WTC11 (cell line): ENCODE measurements around the gene ZNF248. TPM values are rescaled to one million over a fixed set of nuclear protein-coding genes. Genes with fewer than 3 reads are reported as not detected.

Source experiments
- ATAC-seq: fragments of 200-7000 bp; cut with Tn5 transposase; 2 replicates; pipeline ENCODE4 v1.10.0; 2021; ENCODE audit warnings: mild to moderate bottlenecking, moderate library complexity
- CTCF ChIA-PET: fragments of 300-600 bp; sonication (Branson Sonifier 250); formaldehyde crosslinking; loops from one replicate; lab custom pipeline; 2021; ENCODE audit warnings: antibody characterized with exemption; lab: Charles Lee
- POLR2A ChIA-PET: fragments of 350-600 bp; sonication (Branson Sonifier 250); formaldehyde crosslinking; loops from one replicate; lab custom pipeline; 2021; ENCODE audit warnings: antibody characterized with exemption; lab: Charles Lee
- DNase-seq: peaks from one replicate; pipeline ENCODE4 v3.0.0; 2021; ENCODE audit warnings: low spot score
- H3K27ac Mint-ChIP-seq: 2 replicates; pipeline ENCODE4 v1.8.0; 2021; ENCODE audit warnings: mixed read lengths
- H3K27me3 Mint-ChIP-seq: 2 replicates; pipeline ENCODE4 v1.8.0; 2021; ENCODE audit warnings: low read depth, mild to moderate bottlenecking, moderate library complexity, mixed read lengths
- H3K36me3 Mint-ChIP-seq: 2 replicates; pipeline ENCODE4 v1.8.0; 2021; ENCODE audit warnings: mixed read lengths
- H3K4me1 Mint-ChIP-seq: 2 replicates; pipeline ENCODE4 v1.8.0; 2022; ENCODE audit warnings: mixed read lengths
- H3K4me3 Mint-ChIP-seq: 2 replicates; pipeline ENCODE4 v1.8.0; 2021; ENCODE audit warnings: mild to moderate bottlenecking, moderate library complexity, mixed read lengths
- H3K9me3 Mint-ChIP-seq: 2 replicates; pipeline ENCODE4 v1.8.0; 2021; ENCODE audit warnings: mixed read lengths
- ATF1 ChIP-seq: sonication (generic); formaldehyde crosslinking; IDR thresholded peaks from 2 replicates; pipeline ENCODE4 v1.8.1; 2023; ENCODE audit warnings: mild to moderate bottlenecking, moderate library complexity, missing genetic modification reagents
- CREB1 ChIP-seq: sonication (generic); formaldehyde crosslinking; IDR thresholded peaks from 2 replicates; pipeline ENCODE4 v1.8.0; 2023; ENCODE audit warnings: mild to moderate bottlenecking, missing genetic modification reagents
- FOXK1 ChIP-seq: sonication (generic); formaldehyde crosslinking; IDR thresholded peaks from 2 replicates; pipeline ENCODE4 v1.8.0; 2022; ENCODE audit warnings: mild to moderate bottlenecking, moderate library complexity, missing genetic modification reagents
- HMGA2 ChIP-seq: fragments of 250-450 bp; sonication (Bioruptor Pico); IDR thresholded peaks from 2 replicates; pipeline ENCODE4 v1.4.0; 2021; ENCODE audit warnings: mild to moderate bottlenecking, moderate library complexity
- JUN ChIP-seq: sonication (generic); formaldehyde crosslinking; IDR thresholded peaks from 2 replicates; pipeline ENCODE4 v1.8.0; 2023; ENCODE audit warnings: mild to moderate bottlenecking, missing genetic modification reagents
- MYBL2 ChIP-seq: sonication (generic); formaldehyde crosslinking; IDR thresholded peaks from 2 replicates; pipeline ENCODE4 v1.8.1; 2023; ENCODE audit warnings: mild to moderate bottlenecking, moderate library complexity, missing genetic modification reagents
- NFYB ChIP-seq: sonication (generic); formaldehyde crosslinking; conservative IDR thresholded peaks from 2 replicates; pipeline ENCODE4 v1.8.0; 2022; ENCODE audit warnings: low read depth, missing genetic modification reagents
- NR1H2 ChIP-seq: sonication (generic); formaldehyde crosslinking; IDR thresholded peaks from 2 replicates; pipeline ENCODE4 v1.9.0; 2021; ENCODE audit warnings: mild to moderate bottlenecking, moderate library complexity, missing genetic modification reagents
- SMAD3 ChIP-seq: sonication (generic); formaldehyde crosslinking; IDR thresholded peaks from 2 replicates; pipeline ENCODE4 v1.8.0; 2022; ENCODE audit warnings: missing genetic modification reagents, mild to moderate bottlenecking, borderline replicate concordance
- SMAD4 ChIP-seq: sonication (generic); formaldehyde crosslinking; IDR thresholded peaks from 2 replicates; pipeline ENCODE4 v1.8.0; 2022; ENCODE audit warnings: mild to moderate bottlenecking, missing genetic modification reagents
- TP53 ChIP-seq: sonication (generic); formaldehyde crosslinking; IDR thresholded peaks from 2 replicates; pipeline ENCODE4 v1.8.1; 2023; ENCODE audit warnings: mild to moderate bottlenecking, missing genetic modification reagents
- USF2 ChIP-seq: sonication (generic); formaldehyde crosslinking; IDR thresholded peaks from 2 replicates; pipeline ENCODE4 v1.8.1; 2023; ENCODE audit warnings: mild to moderate bottlenecking, missing genetic modification reagents, moderate library complexity
- ZNF416 ChIP-seq: fragments of 250-450 bp; sonication (Bioruptor Pico); IDR thresholded peaks from 2 replicates; pipeline ENCODE4 v1.9.0; 2021; ENCODE audit warnings: mild to moderate bottlenecking, inconsistent platforms
- ZNF532 ChIP-seq: fragments of 250-450 bp; sonication (Bioruptor Pico); IDR thresholded peaks from 2 replicates; pipeline ENCODE4 v1.9.0; 2021; ENCODE audit warnings: mild to moderate bottlenecking, borderline replicate concordance
- total RNA-seq: library from RNA; stranded (reverse); gene quantifications from 3 replicates; pipeline ENCODE4 v1.2.3, GENCODE V29; 2021
- TF ChIP-seq, protein P1 (sequence below): sonication (generic); formaldehyde crosslinking; IDR thresholded peaks from 2 replicates; pipeline ENCODE4 v1.8.0; 2023; ENCODE audit warnings: mild to moderate bottlenecking, missing genetic modification reagents
- TF ChIP-seq, protein P2 (sequence below): fragments of 200-600 bp; IDR thresholded peaks from 2 replicates; pipeline ENCODE4 v1.8.0; 2022; ENCODE audit warnings: antibody characterized with exemption
- TF ChIP-seq, protein P3 (sequence below): sonication (generic); formaldehyde crosslinking; conservative IDR thresholded peaks from 2 replicates; pipeline ENCODE4 v1.8.1; 2022; ENCODE audit warnings: mild to moderate bottlenecking, missing genetic modification reagents
- TF ChIP-seq, protein P4 (sequence below): sonication (generic); formaldehyde crosslinking; IDR thresholded peaks from 2 replicates; pipeline ENCODE4 v1.8.1; 2023; ENCODE audit warnings: mild to moderate bottlenecking, missing genetic modification reagents, moderate library complexity
- TF ChIP-seq, protein P5 (sequence below): sonication (generic); formaldehyde crosslinking; conservative IDR thresholded peaks from 2 replicates; pipeline ENCODE4 v1.8.1; 2023; ENCODE audit warnings: mild to moderate bottlenecking, low read depth, missing genetic modification reagents, moderate library complexity
- TF ChIP-seq, protein P6 (sequence below): fragments of 250-450 bp; sonication (Bioruptor Pico); conservative IDR thresholded peaks from 2 replicates; pipeline ENCODE4 v1.9.0; 2021; ENCODE audit warnings: mild to moderate bottlenecking

ZNF248 gene
- total RNA-seq, 1 experiment from 2014 or later, result 1.9 TPM

DNA sequence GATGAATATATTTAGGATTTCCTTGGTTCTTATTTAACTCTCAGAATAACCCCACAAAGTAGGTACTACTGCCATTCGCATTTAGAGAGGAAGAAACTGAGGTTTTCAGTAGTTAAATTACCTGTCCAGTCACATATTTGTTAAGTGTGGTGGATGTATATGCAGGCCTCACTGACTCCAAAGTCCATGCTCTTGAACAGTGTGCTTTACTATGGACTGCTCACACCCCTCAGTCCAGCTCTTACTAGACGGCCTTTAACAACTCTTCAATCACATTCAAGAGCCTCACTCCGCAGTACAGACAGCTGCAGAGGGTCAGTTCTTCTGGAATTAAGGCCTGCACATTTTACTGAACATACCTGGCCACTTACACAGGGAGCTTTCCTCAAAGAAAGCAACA is 36.2 kb downstream of the ZNF248 start:
- no peak for TF ChIP-seq JUN (CRISPR knock-in tag)
- TF ChIP-seq NFYB (CRISPR knock-in tag), result no peak
- no peak for TF ChIP-seq ZNF532 (CRISPR knock-in tag)
- no peak for TF ChIP-seq USF2 (CRISPR knock-in tag)
- no peak for TF ChIP-seq TP53 (CRISPR knock-in tag)
- TF ChIP-seq SMAD3 (CRISPR knock-in tag), result no peak
- TF ChIP-seq, protein P1, sequence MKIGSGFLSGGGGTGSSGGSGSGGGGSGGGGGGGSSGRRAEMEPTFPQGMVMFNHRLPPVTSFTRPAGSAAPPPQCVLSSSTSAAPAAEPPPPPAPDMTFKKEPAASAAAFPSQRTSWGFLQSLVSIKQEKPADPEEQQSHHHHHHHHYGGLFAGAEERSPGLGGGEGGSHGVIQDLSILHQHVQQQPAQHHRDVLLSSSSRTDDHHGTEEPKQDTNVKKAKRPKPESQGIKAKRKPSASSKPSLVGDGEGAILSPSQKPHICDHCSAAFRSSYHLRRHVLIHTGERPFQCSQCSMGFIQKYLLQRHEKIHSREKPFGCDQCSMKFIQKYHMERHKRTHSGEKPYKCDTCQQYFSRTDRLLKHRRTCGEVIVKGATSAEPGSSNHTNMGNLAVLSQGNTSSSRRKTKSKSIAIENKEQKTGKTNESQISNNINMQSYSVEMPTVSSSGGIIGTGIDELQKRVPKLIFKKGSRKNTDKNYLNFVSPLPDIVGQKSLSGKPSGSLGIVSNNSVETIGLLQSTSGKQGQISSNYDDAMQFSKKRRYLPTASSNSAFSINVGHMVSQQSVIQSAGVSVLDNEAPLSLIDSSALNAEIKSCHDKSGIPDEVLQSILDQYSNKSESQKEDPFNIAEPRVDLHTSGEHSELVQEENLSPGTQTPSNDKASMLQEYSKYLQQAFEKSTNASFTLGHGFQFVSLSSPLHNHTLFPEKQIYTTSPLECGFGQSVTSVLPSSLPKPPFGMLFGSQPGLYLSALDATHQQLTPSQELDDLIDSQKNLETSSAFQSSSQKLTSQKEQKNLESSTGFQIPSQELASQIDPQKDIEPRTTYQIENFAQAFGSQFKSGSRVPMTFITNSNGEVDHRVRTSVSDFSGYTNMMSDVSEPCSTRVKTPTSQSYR (CRISPR knock-in tag), result no peak
- TF ChIP-seq FOXK1 (CRISPR knock-in tag), result no peak
- no peak for TF ChIP-seq NR1H2 (CRISPR knock-in tag)
- TF ChIP-seq, protein P2, sequence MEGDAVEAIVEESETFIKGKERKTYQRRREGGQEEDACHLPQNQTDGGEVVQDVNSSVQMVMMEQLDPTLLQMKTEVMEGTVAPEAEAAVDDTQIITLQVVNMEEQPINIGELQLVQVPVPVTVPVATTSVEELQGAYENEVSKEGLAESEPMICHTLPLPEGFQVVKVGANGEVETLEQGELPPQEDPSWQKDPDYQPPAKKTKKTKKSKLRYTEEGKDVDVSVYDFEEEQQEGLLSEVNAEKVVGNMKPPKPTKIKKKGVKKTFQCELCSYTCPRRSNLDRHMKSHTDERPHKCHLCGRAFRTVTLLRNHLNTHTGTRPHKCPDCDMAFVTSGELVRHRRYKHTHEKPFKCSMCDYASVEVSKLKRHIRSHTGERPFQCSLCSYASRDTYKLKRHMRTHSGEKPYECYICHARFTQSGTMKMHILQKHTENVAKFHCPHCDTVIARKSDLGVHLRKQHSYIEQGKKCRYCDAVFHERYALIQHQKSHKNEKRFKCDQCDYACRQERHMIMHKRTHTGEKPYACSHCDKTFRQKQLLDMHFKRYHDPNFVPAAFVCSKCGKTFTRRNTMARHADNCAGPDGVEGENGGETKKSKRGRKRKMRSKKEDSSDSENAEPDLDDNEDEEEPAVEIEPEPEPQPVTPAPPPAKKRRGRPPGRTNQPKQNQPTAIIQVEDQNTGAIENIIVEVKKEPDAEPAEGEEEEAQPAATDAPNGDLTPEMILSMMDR, result no peak
- TF ChIP-seq, protein P3, sequence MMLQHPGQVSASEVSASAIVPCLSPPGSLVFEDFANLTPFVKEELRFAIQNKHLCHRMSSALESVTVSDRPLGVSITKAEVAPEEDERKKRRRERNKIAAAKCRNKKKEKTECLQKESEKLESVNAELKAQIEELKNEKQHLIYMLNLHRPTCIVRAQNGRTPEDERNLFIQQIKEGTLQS, result no peak
- TF ChIP-seq, all 79 proteins: peak for 0
- ChIA-PET CTCF (no interaction called here), POLR2A (no interaction called here)
- H3K27ac Mint-ChIP-seq, result no peak overlapping the region
- DNase-seq (no peak), ATAC-seq (no peak)
- H3K4me1 Mint-ChIP-seq, result no peaks in the 10 kb centered on the region
- H3K27me3 Mint-ChIP-seq, result peaks cover 20% of the 10 kb centered on the region
- peaks cover 69% of the 10 kb centered on the region for H3K36me3 Mint-ChIP-seq
- H3K4me3 Mint-ChIP-seq, result no peak overlapping the region
- H3K9me3 Mint-ChIP-seq, result peaks cover 69% of the 10 kb centered on the region

DNA sequence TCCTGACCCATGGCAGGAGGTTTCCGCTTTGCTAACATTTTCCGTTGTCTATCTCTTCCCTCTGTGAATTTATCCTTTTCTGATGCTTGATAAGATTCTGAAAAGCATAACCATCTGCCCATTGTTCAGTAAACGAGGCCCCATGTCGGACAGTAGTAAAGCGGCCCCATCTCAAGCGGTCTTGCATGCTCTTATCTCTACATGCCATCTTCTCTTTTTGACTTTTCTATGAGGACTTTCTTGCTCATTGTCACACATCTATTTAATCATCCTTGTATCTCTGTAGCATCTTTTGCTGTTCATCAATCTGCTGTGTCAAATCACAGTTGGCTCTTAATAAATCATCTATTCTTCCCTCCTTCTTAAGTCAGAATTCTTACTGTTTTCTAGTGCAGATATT is 37.6 kb downstream of the ZNF248 start:
- Mint-ChIP-seq H3K4me1 (no peaks in the 10 kb centered on the region), H3K36me3 (peaks cover 74% of the 10 kb centered on the region), H3K9me3 (peaks cover 73% of the 10 kb centered on the region), H3K27ac (no peak overlapping the region), H3K4me3 (no peak overlapping the region), H3K27me3 (peaks cover 20% of the 10 kb centered on the region)
- DNase-seq (no peak), ATAC-seq (no peak)
- POLR2A ChIA-PET, result no interaction called here
- CTCF ChIA-PET, result no interaction called here
- TF ChIP-seq ATF1 (no peak), ZNF416 (CRISPR knock-in tag) (no peak), CREB1 (CRISPR knock-in tag) (no peak), SMAD4 (CRISPR knock-in tag) (no peak), HMGA2 (CRISPR knock-in tag) (no peak), MYBL2 (CRISPR knock-in tag) (no peak)
- TF ChIP-seq, protein P4, sequence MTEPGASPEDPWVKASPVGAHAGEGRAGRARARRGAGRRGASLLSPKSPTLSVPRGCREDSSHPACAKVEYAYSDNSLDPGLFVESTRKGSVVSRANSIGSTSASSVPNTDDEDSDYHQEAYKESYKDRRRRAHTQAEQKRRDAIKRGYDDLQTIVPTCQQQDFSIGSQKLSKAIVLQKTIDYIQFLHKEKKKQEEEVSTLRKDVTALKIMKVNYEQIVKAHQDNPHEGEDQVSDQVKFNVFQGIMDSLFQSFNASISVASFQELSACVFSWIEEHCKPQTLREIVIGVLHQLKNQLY (CRISPR knock-in tag), result no peak
- TF ChIP-seq, protein P5, sequence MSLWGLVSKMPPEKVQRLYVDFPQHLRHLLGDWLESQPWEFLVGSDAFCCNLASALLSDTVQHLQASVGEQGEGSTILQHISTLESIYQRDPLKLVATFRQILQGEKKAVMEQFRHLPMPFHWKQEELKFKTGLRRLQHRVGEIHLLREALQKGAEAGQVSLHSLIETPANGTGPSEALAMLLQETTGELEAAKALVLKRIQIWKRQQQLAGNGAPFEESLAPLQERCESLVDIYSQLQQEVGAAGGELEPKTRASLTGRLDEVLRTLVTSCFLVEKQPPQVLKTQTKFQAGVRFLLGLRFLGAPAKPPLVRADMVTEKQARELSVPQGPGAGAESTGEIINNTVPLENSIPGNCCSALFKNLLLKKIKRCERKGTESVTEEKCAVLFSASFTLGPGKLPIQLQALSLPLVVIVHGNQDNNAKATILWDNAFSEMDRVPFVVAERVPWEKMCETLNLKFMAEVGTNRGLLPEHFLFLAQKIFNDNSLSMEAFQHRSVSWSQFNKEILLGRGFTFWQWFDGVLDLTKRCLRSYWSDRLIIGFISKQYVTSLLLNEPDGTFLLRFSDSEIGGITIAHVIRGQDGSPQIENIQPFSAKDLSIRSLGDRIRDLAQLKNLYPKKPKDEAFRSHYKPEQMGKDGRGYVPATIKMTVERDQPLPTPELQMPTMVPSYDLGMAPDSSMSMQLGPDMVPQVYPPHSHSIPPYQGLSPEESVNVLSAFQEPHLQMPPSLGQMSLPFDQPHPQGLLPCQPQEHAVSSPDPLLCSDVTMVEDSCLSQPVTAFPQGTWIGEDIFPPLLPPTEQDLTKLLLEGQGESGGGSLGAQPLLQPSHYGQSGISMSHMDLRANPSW (CRISPR knock-in tag), result no peak
- TF ChIP-seq, protein P6, sequence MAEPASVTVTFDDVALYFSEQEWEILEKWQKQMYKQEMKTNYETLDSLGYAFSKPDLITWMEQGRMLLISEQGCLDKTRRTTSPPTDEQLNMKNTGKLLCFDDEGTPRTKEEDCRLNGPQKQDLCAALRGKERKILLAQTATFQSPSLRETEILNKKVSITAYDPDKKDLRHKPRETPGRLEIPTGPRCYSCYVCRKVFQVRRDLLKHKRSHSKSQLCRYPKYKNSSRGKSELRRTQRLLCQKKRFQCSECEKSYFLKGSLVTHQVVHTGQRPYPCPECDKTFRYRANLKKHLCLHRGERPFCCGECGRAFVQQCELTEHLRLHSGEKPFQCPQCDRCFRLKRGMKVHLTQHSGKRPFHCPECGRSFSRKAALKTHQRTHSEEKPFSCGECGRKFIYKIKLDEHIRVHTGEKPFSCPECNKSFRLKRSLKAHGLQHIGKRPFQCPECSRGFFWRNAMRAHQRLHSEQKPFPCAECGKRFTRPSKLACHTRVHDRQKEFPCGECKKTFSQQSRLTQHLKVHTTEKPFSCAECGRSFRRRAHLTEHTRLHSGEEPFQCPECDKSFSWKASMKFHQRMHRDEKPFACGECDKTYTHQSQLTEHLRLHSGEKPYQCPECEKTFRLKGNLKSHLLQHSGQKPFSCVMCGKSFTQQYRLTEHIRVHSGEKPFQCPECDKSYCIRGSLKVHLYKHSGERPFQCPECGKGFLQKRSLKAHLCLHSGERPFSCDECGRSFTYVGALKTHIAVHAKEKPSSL (CRISPR knock-in tag), result no peak
